NCI-H1694 (cell line): ENCODE measurements around the gene NADK.
"Not testable (repeated sequence)": the region's sequence is repeated elsewhere in the genome, so short reads cannot be mapped to it uniquely, and the experiment has no call there.

Experiments
- DNase-seq: peaks from one replicate; lab custom pipeline; 2025; lab: John Stamatoyannopoulos, UW

The NADK gene

DNA sequence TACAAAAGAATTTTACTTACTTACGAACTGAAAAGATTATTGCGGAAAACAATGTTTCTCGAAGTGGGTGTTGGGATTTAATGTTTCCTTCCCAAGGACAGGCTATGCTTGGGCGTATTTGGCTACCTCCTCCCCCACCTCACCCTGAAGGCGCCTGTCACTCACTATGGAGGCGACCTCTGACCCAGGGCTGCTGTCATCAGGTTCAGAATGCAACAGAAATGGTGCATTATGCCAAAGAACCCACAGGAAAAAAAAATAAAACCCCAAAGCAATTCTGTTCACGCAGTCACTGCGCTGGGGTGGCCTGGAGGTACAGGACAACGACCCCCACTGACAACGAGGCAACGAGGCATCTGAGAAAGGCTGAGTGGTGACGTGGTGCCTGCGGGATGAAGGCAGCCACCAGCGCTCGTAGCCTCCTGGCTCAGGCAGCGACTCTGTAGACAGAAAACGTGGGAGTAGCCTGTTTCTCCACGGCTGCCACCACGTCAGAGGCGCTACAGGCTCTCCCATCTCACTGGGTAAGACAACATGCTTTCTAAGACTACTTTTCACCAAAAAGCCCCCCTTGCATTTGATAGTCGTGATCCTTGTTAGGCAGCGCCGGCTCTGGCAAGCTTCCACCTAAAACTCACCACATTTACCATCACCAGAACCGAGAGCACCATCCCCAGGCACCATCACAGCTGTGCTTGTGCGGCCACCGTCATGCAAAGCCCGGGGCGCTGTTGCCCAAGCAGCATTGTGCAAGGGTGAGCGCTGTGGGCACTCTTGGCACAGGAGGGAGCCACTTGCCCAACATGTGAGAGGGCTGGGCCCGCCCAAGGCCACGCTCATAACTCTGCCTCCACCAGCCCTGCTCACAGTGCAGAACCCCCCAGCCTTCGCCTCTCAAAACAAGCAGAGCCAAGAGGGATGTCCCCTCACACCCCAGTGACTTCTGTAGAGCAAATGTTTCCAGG lies 14.3 kb downstream of the NADK start:
- no peak for DNase-seq

DNA sequence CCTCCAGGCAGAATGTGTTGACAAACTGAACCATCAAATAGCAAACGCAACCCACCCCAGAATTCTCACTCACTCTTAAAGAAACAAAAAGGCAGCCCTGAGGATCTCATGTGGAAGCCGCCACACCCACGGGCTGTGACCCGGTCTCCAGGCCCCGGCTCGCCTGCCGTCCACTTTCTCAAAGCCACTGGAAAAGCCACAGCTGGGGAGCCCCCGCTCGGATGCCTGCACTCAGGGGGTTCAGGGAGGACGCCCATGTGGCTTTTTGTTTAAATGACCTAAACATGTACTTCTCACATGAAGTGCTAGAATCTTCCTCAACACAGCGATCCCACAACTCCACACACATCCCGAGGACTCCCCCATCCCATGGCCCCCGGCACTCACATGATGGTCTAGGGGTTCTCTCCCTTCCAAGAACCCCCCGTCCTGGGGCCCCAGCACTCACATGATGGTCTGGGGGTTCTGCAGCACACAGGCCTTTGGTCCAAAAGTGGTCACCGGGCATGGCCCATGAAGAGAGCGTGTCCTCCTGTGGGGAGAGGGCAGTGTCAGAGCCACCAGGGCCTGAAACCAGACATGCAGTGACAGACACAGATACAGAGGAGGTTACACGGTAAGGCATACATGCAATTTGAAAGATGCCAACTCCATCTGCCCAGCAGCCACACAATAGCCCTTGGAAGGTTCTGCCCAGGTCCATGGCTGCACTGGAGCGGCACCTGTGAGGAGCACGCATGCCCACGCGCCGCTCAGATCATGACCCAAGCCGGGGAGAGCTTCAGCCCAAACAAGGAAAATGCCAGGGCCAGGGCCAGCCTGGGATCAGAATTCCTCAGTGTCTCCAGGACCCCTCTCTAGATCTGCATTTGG lies 16.5 kb downstream of the NADK start:
- no peak for DNase-seq

DNA sequence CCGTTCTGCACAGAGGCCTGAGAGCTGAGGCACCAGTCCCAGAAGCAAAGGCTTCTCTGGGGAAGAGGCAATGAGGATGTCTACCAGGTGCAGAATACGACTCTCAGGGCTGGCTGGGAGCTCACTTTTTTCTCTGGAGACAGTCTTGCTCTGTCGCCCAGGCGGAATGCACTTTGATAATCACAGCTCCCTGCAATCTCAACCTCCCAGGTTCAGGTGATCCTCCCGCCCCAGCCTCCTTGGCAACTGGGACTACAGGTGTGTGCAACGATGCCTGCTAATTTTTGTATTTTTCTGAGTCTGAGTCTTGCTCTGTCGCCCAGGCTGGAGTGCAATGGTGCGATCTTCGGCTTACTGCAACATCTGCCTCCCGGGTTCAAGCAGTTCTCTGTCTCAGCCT lies 17.6 kb downstream of the NADK start:
- DNase-seq = no peak

DNA sequence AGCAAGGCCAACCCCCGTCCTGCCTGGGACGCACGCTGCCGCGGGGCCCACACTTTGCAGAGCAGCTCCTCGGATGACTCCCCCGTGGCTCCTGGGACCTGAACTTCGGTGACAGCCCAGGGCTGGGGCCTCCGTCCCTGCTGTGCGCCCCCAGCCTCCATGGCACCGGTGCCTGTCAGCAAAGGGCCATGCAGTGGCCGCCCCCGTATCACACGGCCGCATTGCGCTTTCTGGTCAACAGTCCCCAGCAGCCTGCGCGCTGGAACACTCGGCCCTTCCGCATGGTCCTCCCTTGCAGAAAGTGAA lies 18.0 kb downstream of the NADK start:
- no peak for DNase-seq

DNA sequence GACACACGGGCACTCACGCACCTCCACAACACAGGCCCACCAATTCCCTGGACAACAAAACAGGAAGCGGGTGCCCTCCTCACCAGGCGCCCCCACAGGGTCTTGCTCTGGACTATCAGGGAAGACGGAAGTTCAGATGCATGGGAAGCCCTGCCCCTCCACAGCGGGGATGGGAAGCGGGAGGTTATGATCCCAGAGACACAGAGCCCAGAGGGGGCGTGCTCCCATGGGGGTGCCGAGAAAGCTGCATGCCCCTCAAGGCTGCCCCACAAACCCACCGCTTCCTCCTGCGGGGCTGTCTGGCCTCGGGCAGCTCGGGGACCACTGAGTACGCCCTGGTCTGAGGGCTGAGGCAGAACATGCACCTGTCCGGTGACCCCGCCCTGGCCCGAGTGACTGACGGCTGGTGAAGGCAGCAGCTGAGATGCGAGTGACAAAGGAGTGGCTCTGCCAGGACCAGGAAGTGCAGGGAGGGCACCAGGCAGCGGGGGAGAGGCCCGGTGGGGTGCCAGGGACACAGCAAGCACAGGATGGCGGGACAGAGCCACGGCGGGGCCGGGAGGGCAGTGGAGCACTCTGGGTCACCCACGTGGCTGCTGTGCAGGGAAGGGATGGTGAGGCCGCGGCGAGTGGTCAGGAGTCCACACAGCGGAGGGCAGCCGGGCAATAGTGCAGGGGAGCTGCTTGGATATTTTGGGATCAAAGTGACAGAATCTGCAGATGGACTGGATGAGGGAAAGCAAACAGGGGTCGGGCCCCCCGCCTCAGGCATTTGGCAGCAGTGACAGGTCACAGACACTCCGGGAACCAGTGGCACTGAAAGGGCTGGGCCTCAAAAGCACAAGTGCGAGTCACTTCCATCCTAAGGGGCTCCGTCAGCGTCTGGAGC lies 18.6 kb downstream of the NADK start:
- DNase-seq = no peak

DNA sequence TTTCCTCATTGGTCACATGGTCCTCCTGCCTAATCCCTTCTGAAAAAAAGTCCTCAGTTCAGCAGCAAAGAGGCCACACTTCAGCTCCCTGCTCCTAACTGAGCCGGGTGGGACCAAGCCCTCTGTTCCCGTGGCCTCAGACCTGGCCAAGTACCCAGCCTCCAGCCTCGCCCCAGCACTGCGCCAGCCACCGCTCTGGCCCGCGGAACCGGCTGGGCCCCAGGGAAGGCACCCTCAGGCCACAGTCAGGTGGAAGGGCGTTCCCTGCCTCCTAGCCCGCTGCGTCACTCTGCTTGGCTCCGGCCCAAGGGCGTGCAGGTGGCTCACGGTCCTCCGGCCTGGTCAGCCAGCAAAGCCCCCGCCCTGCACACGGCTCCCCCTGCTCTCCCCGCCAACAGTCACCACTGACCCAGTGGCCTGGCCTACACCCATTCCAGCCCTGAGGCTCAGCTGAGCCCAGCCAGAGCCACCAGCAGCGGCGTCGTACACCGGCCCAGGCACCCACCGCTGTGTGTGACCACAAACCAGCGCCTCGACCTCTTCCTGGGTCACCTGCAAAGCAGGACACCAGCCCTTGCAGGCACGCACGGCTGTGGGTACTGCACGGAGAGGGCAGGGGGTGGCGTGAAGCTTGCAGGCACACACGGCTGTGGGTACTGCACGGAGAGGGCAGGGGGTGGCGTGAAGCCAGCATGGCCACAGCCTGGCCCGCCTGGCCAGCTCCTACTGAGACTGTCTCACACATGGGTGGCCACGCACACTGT lies 19.4 kb downstream of the NADK start:
- DNase-seq = no peak

DNA sequence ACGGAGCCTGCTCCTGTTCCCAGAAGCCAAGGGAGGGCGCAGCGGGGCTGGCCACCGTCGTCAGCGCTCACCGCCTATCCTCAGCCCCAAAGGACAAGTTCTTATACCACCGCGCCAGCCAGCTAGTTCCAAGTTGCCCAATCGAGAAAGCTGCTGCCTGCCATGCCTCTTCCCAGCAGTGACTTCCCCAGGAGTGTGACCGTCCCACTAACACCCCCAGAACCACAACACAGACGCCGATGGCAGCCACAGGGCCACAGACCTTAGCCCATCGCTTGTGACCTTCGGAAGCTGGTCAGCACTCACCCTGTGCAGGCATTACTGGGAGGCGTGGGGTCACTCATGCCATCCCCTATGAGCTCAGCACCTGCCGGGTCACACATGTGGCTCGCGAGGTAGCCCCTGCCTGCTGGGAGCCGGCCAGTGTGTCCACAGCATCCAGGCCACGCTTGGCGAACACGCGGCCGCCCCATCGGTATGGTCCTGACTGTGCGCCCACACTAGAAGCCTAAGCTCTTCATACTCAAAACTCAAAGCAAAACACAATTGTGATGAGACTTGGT lies 20.1 kb downstream of the NADK start:
- no peak for DNase-seq

DNA sequence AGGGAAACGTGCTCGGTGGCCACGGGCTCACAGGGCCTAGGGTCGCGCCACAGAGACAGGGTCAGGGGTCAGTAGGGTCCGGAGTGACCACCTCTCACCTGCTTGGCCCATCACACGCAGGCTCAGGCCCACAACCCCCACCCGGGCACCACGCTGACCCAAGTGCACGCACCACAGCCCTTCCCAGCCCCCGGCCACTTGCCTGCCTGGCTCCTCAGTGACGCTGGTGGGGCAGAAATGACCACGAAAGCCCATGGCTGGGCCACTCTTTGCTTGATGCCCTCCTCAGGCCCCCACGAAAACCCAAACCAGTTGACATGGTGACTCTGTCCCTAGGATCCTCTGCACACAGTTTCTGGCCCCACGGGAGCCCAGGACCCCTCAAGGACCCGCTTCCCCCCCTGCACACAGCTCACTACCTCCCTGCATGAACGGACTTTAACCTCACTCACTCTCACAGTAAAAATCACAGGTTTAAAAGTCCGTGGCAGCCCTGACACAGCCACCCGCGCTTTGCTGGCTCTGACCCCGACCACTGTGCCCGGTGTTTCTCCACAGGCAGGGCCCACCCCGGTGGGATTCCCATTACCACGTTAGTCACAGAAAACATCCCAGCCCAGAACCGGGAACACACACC lies 20.7 kb downstream of the NADK start:
- DNase-seq = no peak

DNA sequence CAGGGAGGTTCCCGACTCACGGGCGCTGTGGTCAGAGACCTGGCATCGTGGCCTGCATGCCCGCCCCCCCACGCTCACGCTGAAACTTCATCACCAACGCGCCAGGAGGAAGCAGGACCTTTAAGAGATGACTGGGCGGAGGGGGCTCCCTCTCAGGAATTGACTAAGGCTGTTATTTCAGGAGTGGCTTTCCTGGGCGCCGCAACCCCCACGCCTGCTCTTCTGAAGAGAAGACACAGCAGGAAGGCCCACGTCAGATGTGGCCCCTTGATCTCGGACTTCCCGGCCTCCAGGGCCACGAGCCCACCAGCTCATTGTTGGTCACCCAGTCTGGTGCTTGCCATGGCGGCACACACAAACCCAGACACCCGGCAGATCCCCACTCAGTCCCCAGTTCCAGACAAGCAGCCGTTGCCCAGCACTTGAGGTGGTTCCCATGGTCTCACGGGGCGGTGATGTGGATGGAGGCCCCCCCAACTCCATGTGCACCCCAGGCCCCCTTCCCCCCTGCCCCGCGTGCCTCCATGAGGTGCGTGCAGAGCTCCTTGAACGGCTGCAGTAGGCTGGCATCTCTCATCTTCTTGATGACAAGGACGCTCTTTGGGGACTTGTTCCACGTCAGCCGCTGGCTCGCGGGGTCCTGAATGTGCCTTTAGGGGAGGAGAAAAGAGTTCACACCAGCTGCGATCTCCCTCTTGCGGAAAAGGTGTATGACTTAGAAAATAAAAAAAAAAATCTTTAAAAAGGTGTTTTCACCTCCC lies 21.4 kb downstream of the NADK start:
- no peak for DNase-seq

DNA sequence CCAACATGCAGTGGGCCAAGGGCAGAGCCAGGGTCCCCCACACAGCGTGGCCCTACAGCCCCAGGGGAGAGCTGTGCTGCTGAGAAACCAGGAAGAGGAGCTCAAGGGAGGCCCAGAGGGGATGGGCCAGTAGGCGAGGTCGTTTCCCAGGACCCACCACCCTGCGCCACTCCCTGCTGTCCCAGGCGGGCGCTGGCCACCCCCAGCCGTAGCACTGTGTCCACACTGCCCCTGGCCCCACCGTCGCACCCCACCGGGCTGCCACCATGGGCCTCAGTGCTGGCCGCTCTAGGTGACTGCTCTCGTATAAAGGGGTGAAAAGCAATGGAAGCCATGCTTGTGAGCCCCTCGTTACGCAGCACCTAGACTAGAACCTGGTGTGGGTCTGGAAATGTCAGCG lies 22.4 kb downstream of the NADK start:
- no peak for DNase-seq

DNA sequence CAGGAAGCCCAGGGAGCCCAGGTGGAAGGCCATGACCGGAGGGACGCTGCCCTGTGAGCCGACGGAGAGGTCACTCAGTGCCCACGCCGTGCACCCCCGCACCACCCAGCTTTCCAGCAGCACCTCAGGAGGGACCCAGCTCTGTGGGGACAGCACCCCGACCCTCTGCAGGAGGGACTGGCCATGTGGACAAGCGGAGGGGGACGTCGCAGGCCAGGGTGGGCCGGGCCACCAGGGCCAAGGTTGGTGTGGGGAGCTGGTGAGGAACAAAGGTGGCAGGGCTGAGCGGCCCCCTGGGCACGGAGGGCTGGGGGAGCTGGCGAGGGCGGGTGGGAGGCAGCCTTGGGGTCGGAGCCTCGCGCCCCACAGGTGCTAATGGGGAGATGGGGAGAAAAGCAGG lies 22.8 kb downstream of the NADK start:
- no peak for DNase-seq

DNA sequence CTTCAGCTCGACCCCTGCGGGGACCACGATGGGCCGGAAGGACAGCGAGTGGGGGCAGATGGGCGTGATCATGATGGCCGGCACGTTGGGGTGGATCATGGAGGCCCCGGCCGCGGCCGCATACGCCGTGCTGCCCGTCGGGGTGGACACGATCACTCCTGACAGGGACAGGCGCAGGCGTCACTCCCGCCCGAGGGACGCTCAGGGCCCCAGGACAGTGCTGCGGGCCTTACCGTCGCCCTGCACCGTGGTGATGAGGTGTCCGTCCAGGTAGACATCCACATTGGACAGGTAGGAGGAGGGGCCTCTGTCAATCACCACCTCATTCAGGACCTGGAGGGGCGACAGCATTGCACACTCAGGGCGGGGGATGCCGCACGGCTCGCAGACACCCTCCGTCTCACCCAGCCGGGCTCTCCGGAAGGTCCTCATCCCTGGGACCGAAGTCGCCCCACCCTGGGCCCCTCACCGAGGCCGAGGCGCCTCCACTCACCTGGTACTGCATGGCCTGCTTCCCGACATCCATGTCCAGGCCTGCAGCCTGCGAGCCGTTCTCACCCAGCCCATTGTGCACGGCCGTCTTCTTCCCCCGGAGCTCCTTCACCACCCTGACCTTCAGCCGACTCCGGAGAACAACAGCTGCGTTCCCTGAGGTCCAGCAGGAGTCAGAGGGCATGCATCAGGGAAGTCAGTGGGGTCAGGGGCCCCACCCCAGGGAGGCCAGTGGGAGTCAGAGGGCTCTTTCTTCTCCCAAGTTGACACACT lies 24.0 kb downstream of the NADK start:
- no peak for DNase-seq

DNA sequence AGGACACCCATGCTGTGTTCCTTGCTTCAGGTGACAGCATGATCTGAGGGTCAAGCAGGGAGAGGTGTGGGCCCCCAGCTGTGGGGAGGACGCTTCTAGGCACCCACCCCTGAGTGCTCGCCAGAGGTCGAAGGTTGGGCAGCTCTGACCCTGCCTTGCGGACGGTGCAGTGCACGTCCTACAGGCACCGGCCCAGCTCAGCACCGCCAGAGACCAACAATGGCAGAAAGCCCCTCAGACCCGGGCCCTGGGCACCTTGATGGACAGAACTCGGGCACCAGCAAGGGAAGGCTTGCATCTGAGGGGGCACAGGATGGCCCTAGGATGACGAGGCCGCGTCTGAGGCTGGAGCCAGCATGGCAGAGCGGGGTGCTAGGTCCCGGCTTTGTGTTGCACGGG lies 24.7 kb downstream of the NADK start:
- DNase-seq = no peak

DNA sequence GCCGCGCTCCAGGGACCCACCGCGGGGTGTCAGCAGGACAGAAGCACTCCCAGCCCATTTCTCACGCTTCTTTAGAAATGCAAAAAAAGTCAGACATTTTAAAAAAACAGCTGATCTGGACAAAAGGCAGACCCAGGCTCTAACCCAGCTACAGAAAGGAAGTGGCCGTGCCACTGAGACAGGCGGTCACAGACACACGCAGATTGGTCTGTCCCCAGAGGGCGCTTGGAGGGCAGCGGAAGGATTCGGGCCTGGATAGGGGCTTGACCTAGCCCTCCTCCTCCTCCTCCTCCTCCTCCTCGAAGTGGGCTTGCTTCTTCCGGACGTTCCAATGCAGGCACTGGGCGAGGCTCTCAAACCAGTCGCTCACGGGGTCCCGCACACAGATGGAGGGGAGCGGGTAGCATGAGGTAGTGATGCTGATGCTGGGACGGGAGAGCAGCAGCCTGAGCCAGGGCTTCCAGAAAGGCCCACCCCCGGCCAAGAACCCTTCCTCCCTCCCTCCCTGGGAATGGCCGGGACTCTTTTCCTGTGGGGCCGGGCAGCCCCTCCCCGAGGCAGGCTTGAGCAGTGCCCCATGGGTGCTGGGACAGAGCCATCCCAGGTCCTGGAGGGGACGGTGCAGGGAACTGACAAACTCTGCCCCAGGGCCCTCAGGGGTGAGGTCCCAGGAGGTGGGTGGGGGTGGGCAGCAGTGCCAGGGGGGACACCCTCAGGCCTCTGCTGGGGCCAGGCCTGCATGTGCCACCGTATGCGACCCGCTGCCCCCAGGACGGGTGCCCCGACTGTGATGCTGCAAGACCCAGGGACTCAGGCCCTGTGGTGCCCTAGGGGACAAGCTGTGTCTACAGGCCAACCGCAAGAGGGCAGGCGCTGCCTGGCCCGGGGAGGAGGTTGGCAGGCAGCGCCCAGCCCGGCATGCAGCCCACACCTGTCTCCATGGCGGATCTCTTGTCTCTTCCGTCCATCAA lies 25.3 kb downstream of the NADK start:
- DNase-seq = no peak

DNA sequence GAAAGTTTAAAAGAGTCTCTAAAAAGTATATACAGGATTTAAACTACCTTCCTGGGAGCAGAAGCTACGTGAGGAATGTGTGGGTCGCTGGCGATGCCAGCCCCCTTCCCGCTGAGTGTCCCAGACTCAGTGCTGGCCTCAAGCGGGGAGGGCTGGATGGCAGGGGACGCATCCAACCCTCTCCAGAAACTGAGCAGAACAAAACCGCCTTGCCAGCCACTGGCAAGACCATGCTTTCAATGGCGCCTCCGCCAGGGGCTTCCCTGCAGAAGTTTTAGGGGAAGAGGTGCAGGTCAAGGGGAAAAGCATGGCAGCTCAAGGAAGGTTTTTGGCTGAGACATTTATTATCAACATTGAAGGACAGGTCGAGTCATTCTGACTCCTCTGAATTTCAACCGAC lies 26.1 kb downstream of the NADK start:
- no peak for DNase-seq

DNA sequence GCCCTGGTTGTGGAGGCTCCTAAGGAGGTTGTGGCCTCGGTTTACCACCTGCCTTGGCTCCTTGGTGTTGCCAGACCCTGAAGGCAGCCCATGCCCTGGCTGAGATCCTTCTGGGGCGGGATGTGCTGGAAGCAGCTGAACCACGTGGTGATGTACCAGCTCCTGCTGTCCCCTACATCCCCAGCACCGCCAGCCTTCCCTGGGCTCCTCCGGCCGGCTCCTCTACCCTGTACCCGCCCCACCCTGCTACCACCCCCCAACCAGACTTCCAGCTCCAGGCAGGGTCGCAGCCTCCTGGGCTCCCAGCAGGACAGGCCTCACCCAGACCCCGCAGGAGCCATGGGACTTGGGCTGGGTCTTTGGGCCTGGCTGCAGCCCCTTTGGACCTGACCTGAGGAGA lies 28.3 kb downstream of the NADK start:
- not testable (repeated sequence) for DNase-seq

DNA sequence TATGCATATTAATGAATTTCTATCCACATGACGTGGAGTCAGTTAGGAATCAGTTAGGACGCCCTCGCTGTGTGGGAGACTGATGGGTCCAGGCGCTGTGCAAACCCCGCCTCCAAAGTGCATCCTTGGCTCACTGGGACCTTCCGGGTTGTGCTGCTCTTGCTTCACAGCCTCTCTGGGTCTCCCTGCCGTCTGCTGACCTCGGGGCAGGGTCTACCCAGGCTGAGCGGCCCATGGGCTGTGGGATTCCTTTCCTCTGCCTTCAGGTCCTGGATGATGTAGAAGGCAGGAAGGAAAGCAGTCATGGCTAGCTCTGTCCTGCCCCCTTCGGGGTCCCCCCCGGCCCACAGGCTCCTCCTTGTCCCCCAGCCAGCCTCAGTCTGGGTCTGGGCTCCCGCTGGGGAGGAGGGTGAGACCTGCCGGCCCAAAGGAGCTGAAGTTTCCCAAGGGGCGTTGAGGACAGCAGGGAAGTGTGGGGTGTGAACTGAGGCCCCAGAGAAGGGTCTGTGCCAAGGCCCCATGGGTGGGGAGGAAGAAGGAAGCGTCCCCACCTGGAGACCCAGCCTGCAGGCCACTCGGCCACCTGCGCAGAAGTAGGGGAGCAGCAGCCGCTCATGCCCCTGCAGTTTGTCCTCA lies 29.5 kb downstream of the NADK start:
- DNase-seq = no peak

DNA sequence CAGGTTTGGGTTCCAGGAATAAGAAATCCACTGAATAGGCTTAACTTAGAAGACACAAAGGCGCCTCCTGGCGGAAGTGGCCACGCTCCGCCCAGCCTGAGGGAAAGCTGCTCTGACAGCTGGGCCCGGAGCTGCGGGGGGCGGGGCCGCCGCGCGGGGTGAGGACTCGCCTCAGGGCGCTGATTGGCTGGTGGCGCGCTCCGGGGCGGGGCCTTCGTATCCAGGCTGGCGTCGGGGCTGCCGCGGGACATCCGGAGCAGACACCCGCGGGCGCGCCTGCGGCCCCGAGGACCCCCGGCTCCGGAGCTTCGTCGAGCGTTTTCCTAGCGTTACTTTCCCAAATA lies 31.7 kb downstream of the NADK start:
- not testable (repeated sequence) for DNase-seq
